HCT116 (cell line): ENCODE data around the gene DAZAP2. TPM values are rescaled to one million over a fixed set of nuclear protein-coding genes. Genes with fewer than 3 reads are reported as not detected.

Experiments
- ATAC-seq: fragments of 200-7000 bp; cut with Tn5 transposase; 2 replicates; pipeline ENCODE4 v1.9.1; 2020; ENCODE audit warnings: mild to moderate bottlenecking, moderate library complexity
- BruUV-seq: library from RNA; stranded (reverse); fragments of 400-500 nt; replicated peaks from 2 replicates; lab custom pipeline; 2021; lab: Mats Ljungman, UMichigan
- CTCF ChIA-PET: fragments of 300-600 bp; sonication (Branson Sonifier 250); formaldehyde crosslinking; loops from one replicate; lab custom pipeline; 2021; ENCODE audit warnings: antibody characterized with exemption; lab: Charles Lee
- POLR2A ChIA-PET: fragments of 300-600, 350-600 bp; sonication (Branson Sonifier 250); formaldehyde crosslinking; loops from one replicate; lab custom pipeline; 2021; ENCODE audit warnings: antibody characterized with exemption; lab: Charles Lee
- RAD21 ChIA-PET, 2 experiments: fragments of 300-600 bp; sonication (Branson Sonifier 250); formaldehyde crosslinking; loops; one replicate each; lab custom pipeline; 2023; ENCODE audit warnings: low total read pairs in 2 of 2; ENCODE audit not compliant: uncharacterized antibody in 2 of 2, unreplicated experiment in 2 of 2, low non-redundant PET in 1 of 2; lab: Charles Lee
- DNase-seq: peaks from one replicate; pipeline ENCODE4 v3.0.0-alpha.2; 2010; ENCODE audit warnings: low read depth, low spot score
- H2AFZ ChIP-seq: fragments of 200-600 bp; shearing (Covaris generic), sonication (generic); 2 replicates; pipeline ENCODE4 v1.6.1; 2017; ENCODE audit warnings: low read depth, mixed run types, mixed read lengths, antibody characterized with exemption, low read length; ENCODE audit not compliant: poor library complexity, severe bottlenecking
- H3K27ac ChIP-seq: 2 replicates; pipeline ENCODE4 v1.5.1; 2012; ENCODE audit warnings: low read depth, low read length
- H3K27me3 ChIP-seq: fragments of 200-600 bp; sonication (generic); 2 replicates; pipeline ENCODE4 v1.6.1; 2016; ENCODE audit warnings: mixed run types, low read length, mixed read lengths; ENCODE audit not compliant: insufficient read depth
- H3K36me3 ChIP-seq, 2 experiments: fragments of 200-500 bp in 1 of 2; fragments of 200-600 bp in 1 of 2; sonication (Bioruptor generic) in 1 of 2; sonication (generic) in 1 of 2; 2 replicates each; pipeline versions ENCODE4 v1.5.1 to v1.6.1; 2014 to 2016; ENCODE audit warnings: low read length in 2 of 2, inconsistent platforms in 1 of 2, mixed read lengths in 1 of 2, mixed run types in 1 of 2; ENCODE audit not compliant: insufficient read depth in 2 of 2, control insufficient read depth in 1 of 2
- H3K4me1 ChIP-seq, 2 experiments: fragments of 200-600 bp in 1 of 2; sonication (generic) in 1 of 2; 2 replicates each; pipeline versions ENCODE4 v1.5.1 to v1.6.1; 2012 to 2017; ENCODE audit warnings: low read length in 2 of 2, inconsistent platforms in 1 of 2, mild to moderate bottlenecking in 1 of 2, mixed read lengths in 1 of 2, mixed run types in 1 of 2, moderate library complexity in 1 of 2; ENCODE audit not compliant: insufficient read depth in 2 of 2, control insufficient read depth in 1 of 2
- H3K4me2 ChIP-seq: fragments of 200-600 bp; sonication (generic); 2 replicates; pipeline ENCODE4 v1.6.1; 2017; ENCODE audit warnings: mixed run types, low read length, mixed read lengths
- H3K4me3 ChIP-seq, 2 experiments: fragments of 200-600 bp in 1 of 2; sonication (generic) in 1 of 2; replicated peaks in 1 of 2; 2 replicates each; pipeline ENCODE4 v1.5.1; 2011 to 2016; ENCODE audit warnings: low read length in 2 of 2, control low read depth in 1 of 2, low read depth in 1 of 2, mild to moderate bottlenecking in 1 of 2, mixed read lengths in 1 of 2, mixed run types in 1 of 2
- H3K79me2 ChIP-seq: fragments of 200-600 bp; sonication (generic); 2 replicates; pipeline ENCODE4 v1.6.1; 2017; ENCODE audit warnings: mild to moderate bottlenecking, mixed run types, low read length, moderate library complexity, mixed read lengths; ENCODE audit not compliant: insufficient read depth
- H3K9ac ChIP-seq: fragments of 200-600 bp; sonication (generic); 2 replicates; pipeline ENCODE4 v1.6.1; 2016; ENCODE audit warnings: low read length, mixed read lengths
- H3K9me2 ChIP-seq: fragments of 200-600 bp; sonication (generic), shearing (Covaris generic); 2 replicates; pipeline ENCODE4 v1.6.1; 2017; ENCODE audit warnings: mixed run types, mild to moderate bottlenecking, moderate library complexity; ENCODE audit not compliant: insufficient read depth
- H3K9me3 ChIP-seq, 2 experiments: fragments of 200-500 bp in 1 of 2; fragments of 200-600 bp in 1 of 2; sonication (Bioruptor generic) in 1 of 2; sonication (generic) in 1 of 2; 2 replicates each; pipeline ENCODE4 v1.6.1; 2014 to 2017; ENCODE audit warnings: low read length in 2 of 2, mixed read lengths in 2 of 2, inconsistent platforms in 1 of 2, low read depth in 1 of 2, mild to moderate bottlenecking in 1 of 2, mixed run types in 1 of 2, moderate library complexity in 1 of 2; ENCODE audit not compliant: control insufficient read depth in 1 of 2, insufficient read depth in 1 of 2
- H4K20me1 ChIP-seq: fragments of 200-600 bp; sonication (generic), shearing (Covaris generic); 2 replicates; pipeline ENCODE4 v1.6.1; 2017; ENCODE audit warnings: mixed run types, mild to moderate bottlenecking, moderate library complexity; ENCODE audit not compliant: insufficient read depth
- CBX3 ChIP-seq: IDR thresholded peaks from 2 replicates; pipeline ENCODE4 v1.6.1; 2012; ENCODE audit warnings: low read depth
- JUND ChIP-seq: IDR thresholded peaks from 2 replicates; pipeline ENCODE4 v1.6.1; 2012
- POLR2AphosphoS5 ChIP-seq: IDR thresholded peaks from 2 replicates; pipeline ENCODE4 v1.6.1; 2011; ENCODE audit warnings: mild to moderate bottlenecking, low read depth, low read length, moderate library complexity
- RAD21 ChIP-seq: IDR thresholded peaks from 2 replicates; pipeline ENCODE4 v1.6.1; 2012; ENCODE audit warnings: low read depth, mild to moderate bottlenecking
- intact Hi-C: fragments of 100-400 bp; cut with micrococcal nuclease; formaldehyde crosslinking; loops from 2 replicates; pipeline ENCODE4 v1.10.0; 2022
- total RNA-seq: library from RNA; stranded (reverse); gene quantifications from one replicate; pipeline ENCODE4 v1.2.1, GENCODE V29; 2021; ENCODE audit not compliant: unreplicated experiment
- TF ChIP-seq, protein P1 (sequence below), 3 experiments: fragments of 200-600 bp in 1 of 3; sonication (generic) in 1 of 3; IDR thresholded peaks in 2 of 3; conservative IDR thresholded peaks in 1 of 3; 2 replicates each; pipeline ENCODE4 v1.5.1; 2012 to 2017; ENCODE audit warnings: low read depth in 2 of 3, low read length in 2 of 3, antibody characterized with exemption in 1 of 3, borderline replicate concordance in 1 of 3, control low read depth in 1 of 3, mild to moderate bottlenecking in 1 of 3, mixed read lengths in 1 of 3, mixed run types in 1 of 3, moderate library complexity in 1 of 3; ENCODE audit not compliant: insufficient read depth in 1 of 3

The DAZAP2 gene
- total RNA-seq, 1 experiment from 2014 or later, result 157 TPM

DNA sequence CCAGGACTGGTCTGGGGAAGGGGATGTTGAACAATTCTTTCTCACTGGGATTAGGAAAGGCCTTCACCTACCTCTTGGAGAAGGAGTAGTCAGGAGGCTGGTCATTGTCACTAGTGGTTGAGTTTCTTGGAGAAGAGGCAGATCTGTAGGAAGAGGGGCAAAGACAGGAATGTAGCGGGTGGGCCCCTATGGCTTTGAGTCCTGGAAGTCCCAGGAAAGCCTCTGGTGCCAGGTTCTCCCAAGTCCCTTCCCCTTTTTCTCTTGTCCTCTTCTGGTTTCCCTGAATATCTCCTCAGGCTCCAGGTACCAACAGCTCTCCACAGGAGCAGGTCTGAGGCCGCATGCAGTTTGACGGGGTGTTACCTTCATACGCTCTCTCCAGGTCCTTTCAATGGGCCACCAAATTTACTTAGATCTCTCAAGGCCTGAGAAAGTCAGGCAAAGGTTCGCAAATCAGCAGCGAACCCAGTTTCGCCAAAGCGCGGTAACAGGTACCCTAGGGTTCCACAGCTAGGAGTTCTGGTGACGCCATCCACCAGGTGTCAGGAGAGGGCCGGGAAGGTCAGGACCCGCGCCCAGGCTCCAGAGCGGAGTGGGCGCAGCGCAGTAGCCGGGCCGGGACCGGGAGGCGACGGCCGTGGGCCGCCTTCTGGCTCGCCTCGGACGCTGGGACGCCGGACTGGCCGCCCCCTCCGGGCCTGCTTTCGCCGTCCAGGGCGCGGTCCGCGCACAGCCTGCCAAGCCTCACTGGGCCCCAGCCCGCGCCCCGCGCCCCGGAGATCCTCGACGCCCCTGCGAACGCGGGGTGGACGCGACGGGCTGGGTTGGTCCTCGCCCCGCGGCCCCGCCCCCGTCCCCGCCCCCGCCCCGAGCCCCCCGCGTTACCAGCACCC lies 30.8 kb downstream of the DAZAP2 start:
- H3K4me2 ChIP-seq, result peak overlapping the region; percentile 99
- ATAC-seq (peak; percentile 72), DNase-seq (no peak)
- no TSS peak for BruUV-seq
- peak overlapping the region; percentile 76 for H3K27ac ChIP-seq
- ChIA-PET POLR2A (interaction anchor here (1.0 to 1.2 kb wide), 2 partner anchors 16 to 72 kb away, joined by 3 read pairs; no protein-coding TSS in a partner anchor), RAD21 (interaction anchor here (1.1 to 1.3 kb wide), 2 partner anchors 72 kb away, joined by 12 to 14 read pairs; no protein-coding TSS in a partner anchor), CTCF (interaction anchor here (1.0 to 1.2 kb wide), 2 partner anchors 72 to 555 kb away, joined by 4 to 19 read pairs; no protein-coding TSS in a partner anchor)
- TF ChIP-seq POLR2AphosphoS5 (no peak; the same call in 1 of the 2 replicates), JUND (no peak), CBX3 (peak; percentile 56; the same call in 1 of the 2 replicates), RAD21 (peak; percentile 78)
- TF ChIP-seq, protein P1, sequence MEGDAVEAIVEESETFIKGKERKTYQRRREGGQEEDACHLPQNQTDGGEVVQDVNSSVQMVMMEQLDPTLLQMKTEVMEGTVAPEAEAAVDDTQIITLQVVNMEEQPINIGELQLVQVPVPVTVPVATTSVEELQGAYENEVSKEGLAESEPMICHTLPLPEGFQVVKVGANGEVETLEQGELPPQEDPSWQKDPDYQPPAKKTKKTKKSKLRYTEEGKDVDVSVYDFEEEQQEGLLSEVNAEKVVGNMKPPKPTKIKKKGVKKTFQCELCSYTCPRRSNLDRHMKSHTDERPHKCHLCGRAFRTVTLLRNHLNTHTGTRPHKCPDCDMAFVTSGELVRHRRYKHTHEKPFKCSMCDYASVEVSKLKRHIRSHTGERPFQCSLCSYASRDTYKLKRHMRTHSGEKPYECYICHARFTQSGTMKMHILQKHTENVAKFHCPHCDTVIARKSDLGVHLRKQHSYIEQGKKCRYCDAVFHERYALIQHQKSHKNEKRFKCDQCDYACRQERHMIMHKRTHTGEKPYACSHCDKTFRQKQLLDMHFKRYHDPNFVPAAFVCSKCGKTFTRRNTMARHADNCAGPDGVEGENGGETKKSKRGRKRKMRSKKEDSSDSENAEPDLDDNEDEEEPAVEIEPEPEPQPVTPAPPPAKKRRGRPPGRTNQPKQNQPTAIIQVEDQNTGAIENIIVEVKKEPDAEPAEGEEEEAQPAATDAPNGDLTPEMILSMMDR (IDR thresholded peaks at IDR 0.05 in 2 of 3, conservative IDR thresholded peaks at IDR 0.05 in 1 of 3; ENCODE audit: borderline replicate concordance in 1 of 3, insufficient read depth in 1 of 3, low read depth in 2 of 3, low read length in 2 of 3), result peak; percentile 33 to 48 (median 45); a peak in 4 of 6 replicates
- peaks cover 10 to 39% of the 10 kb centered on the region in 2 experiments for H3K4me1 ChIP-seq
- intact Hi-C loops, result loop anchor here (1.0 to 10.0 kb wide), 2 partner anchors 72 to 505 kb away; partner anchors contain the start of gene ATF1
- no peaks in the 10 kb centered on the region for H3K9me2 ChIP-seq
- peak overlapping the region; percentile 69 to 75 for H3K4me3 ChIP-seq
- H3K27me3 ChIP-seq, result no peaks in the 10 kb centered on the region
- H3K79me2 ChIP-seq, result peaks cover 35% of the 10 kb centered on the region
- H3K36me3 ChIP-seq, result peaks cover 0 to 6% of the 10 kb centered on the region in 2 experiments; a peak in 1 of 4 replicates
- H3K9me3 ChIP-seq, result no peaks in the 10 kb centered on the region
- H4K20me1 ChIP-seq, result no peaks in the 10 kb centered on the region
- no peak overlapping the region for H2AFZ ChIP-seq
- H3K9ac ChIP-seq, result peak overlapping the region; percentile 90
